ENCODE measurements around the gene PLA2R1. TPM values are rescaled to one million over a fixed set of nuclear protein-coding genes. Genes with fewer than 3 reads are reported as not detected.

The PLA2R1 gene
- total RNA-seq, 1 experiment from 2014 or later = 1.1 TPM

GRCh38 chr2:159982270-159982669 is 80.1 kb downstream of the PLA2R1 start (continued):
- TF ChIP-seq MXD4 (CRISPR knock-in tag; IDR thresholded peaks at IDR 0.05; ENCODE audit: borderline replicate concordance) (no peak), JUN (CRISPR knock-in tag; IDR thresholded peaks at IDR 0.05) (no peak), ATF1 (CRISPR knock-in tag; IDR thresholded peaks at IDR 0.05) (no peak), SP1 (CRISPR knock-in tag; conservative IDR thresholded peaks at IDR 0.05) (no peak), SMAD3 (CRISPR knock-in tag; IDR thresholded peaks at IDR 0.05; ENCODE audit: borderline replicate concordance) (no peak), NR3C1 (CRISPR knock-in tag; conservative IDR thresholded peaks at IDR 0.05; ENCODE audit: low read depth) (no peak), ZNF416 (CRISPR knock-in tag; IDR thresholded peaks at IDR 0.05) (no peak), PREB (CRISPR knock-in tag; IDR thresholded peaks at IDR 0.05; ENCODE audit: borderline replicate concordance) (no peak), ZNF671 (CRISPR knock-in tag; IDR thresholded peaks at IDR 0.05) (no peak), EMX1 (CRISPR knock-in tag; IDR thresholded peaks at IDR 0.05) (no peak), ZNF121 (CRISPR knock-in tag; IDR thresholded peaks at IDR 0.05) (no peak)

- no peak for ATAC-seq
- Mint-ChIP-seq H3K4me1 (no peaks in the 10 kb centered on the region; the same call in 1 of the 2 replicates), H3K9me3 (no peaks in the 10 kb centered on the region), H3K4me3 (no peak overlapping the region), H3K27ac (no peak overlapping the region), H3K36me3 (no peaks in the 10 kb centered on the region), H3K27me3 (ENCODE audit: low read depth) (no peaks in the 10 kb centered on the region; the same call in 1 of the 2 replicates)
- ChIA-PET CTCF (interaction anchor here (1.4 kb wide), 1 partner anchor 9 kb away, joined by 3 read pairs; no protein-coding TSS in a partner anchor), POLR2A (no interaction called here)
- TF ChIP-seq SP1 (CRISPR knock-in tag; conservative IDR thresholded peaks at IDR 0.05) = no peak
- no peak for TF ChIP-seq EMX1 (CRISPR knock-in tag; IDR thresholded peaks at IDR 0.05)
- TF ChIP-seq NFYB (CRISPR knock-in tag; conservative IDR thresholded peaks at IDR 0.05; ENCODE audit: low read depth) = no peak
- no peak for TF ChIP-seq IRF1 (CRISPR knock-in tag; IDR thresholded peaks at IDR 0.05)
- TF ChIP-seq ZNF671 (CRISPR knock-in tag; IDR thresholded peaks at IDR 0.05) = no peak
- no peak for TF ChIP-seq ZNF317 (CRISPR knock-in tag; IDR thresholded peaks at IDR 0.05; ENCODE audit: borderline replicate concordance, low read depth)
- TF ChIP-seq FOXP4 (CRISPR knock-in tag; IDR thresholded peaks at IDR 0.05) = no peak
- no peak for TF ChIP-seq CTCF (IDR thresholded peaks at IDR 0.05)
- TF ChIP-seq JAZF1 (CRISPR knock-in tag; IDR thresholded peaks at IDR 0.05) = no peak
- TF ChIP-seq ZNF416 (CRISPR knock-in tag; IDR thresholded peaks at IDR 0.05) = no peak
- no peak for TF ChIP-seq RORB (CRISPR knock-in tag; IDR thresholded peaks at IDR 0.05)
- no peak for DNase-seq (ENCODE audit: low spot score)
Measured at GRCh38 chr2:159976527-159977160, 85.8 kb downstream of the PLA2R1 start.

GRCh38 chr2:159973325-159973724 is 89.1 kb downstream of the PLA2R1 start:
- Mint-ChIP-seq H3K36me3 (no peaks in the 10 kb centered on the region), H3K27me3 (ENCODE audit: low read depth) (no peaks in the 10 kb centered on the region; the same call in 1 of the 2 replicates), H3K9me3 (no peaks in the 10 kb centered on the region), H3K27ac (no peak overlapping the region), H3K4me3 (no peak overlapping the region), H3K4me1 (no peaks in the 10 kb centered on the region)
- ChIA-PET CTCF (no interaction called here), POLR2A (no interaction called here)
- ATAC-seq = no peak
- no peak for DNase-seq (ENCODE audit: low spot score)
- no peak for TF ChIP-seq ZSCAN18 (CRISPR knock-in tag; IDR thresholded peaks at IDR 0.05)
- no peak for TF ChIP-seq KAT7 (CRISPR knock-in tag; IDR thresholded peaks at IDR 0.05; ENCODE audit: borderline replicate concordance)
- TF ChIP-seq ATF2 (CRISPR knock-in tag; IDR thresholded peaks at IDR 0.05; ENCODE audit: borderline replicate concordance, low read depth) = no peak
- no peak for TF ChIP-seq ZBTB21 (CRISPR knock-in tag; IDR thresholded peaks at IDR 0.05; ENCODE audit: borderline replicate concordance)
- no peak for TF ChIP-seq ZBTB43 (CRISPR knock-in tag; IDR thresholded peaks at IDR 0.05)
- no peak for TF ChIP-seq IRF2 (CRISPR knock-in tag; IDR thresholded peaks at IDR 0.05; ENCODE audit: borderline replicate concordance, low read depth)
- TF ChIP-seq ZNF416 (CRISPR knock-in tag; IDR thresholded peaks at IDR 0.05) = no peak
- no peak for TF ChIP-seq TEAD4 (CRISPR knock-in tag; IDR thresholded peaks at IDR 0.05)

Data from WTC11 (cell line).